Forelimb muscle (tissue), 1 donor: ENCODE measurements around the gene BBIP1. TPM values are rescaled to one million over a fixed set of nuclear protein-coding genes. Genes with fewer than 3 reads are reported as not detected.

Source experiments
- polyA plus RNA-seq: library from polyadenylated mRNA; unstranded; fragments of 120-200 nt; gene quantifications from one replicate; pipeline ENCODE4 v1.2.1, GENCODE V29; 2013; ENCODE audit not compliant: insufficient read length

Gene BBIP1
- polyA plus RNA-seq, 1 donor, result 23.9 TPM

Other genes with a start within 250 kb of the BBIP1 start
- gene PDCD4, start 47.3 kb downstream of the BBIP1 start, polyA plus RNA-seq, result 156 TPM
- gene SHOC2, start 424 bp upstream of the BBIP1 start, polyA plus RNA-seq, result 27.6 TPM
- gene ADRA2A, start 157.8 kb upstream of the BBIP1 start, polyA plus RNA-seq, result 4.4 TPM